Psoas muscle (tissue), 8 donors: ENCODE data around the gene MNS1. TPM values are rescaled to one million over a fixed set of nuclear protein-coding genes. Genes with fewer than 3 reads are reported as not detected.

Experiments used
- ATAC-seq, 4 donors: fragments of 200-7000 bp; cut with Tn5 transposase; one replicate each; pipeline ENCODE4 v1.9.1; 2020; ENCODE audit warnings: moderate library complexity in 3 of 4, mild to moderate bottlenecking in 2 of 4
- DNase-seq, 2 donors: peaks; one replicate each; pipeline ENCODE4 v3.0.0-alpha.2; 2020
- H3K27ac ChIP-seq: fragments of 200-600 bp; one replicate; pipeline ENCODE4 v1.8.0; 2022
- H3K27me3 ChIP-seq, 3 donors: fragments of 200-600 bp in 1 of 3; one replicate each; pipeline versions ENCODE4 v1.6.1 to v1.8.0; 2013 to 2022; ENCODE audit warnings: low read length in 2 of 3, mild to moderate bottlenecking in 2 of 3, moderate library complexity in 1 of 3; ENCODE audit not compliant: insufficient read depth in 3 of 3
- H3K36me3 ChIP-seq, 2 donors: fragments of 200-600 bp in 1 of 2; one replicate each; pipeline versions ENCODE4 v1.6.1 to v1.8.0; 2013 to 2022; ENCODE audit warnings: low read depth in 1 of 2, mild to moderate bottlenecking in 1 of 2, moderate library complexity in 1 of 2; ENCODE audit not compliant: insufficient read depth in 1 of 2
- H3K4me1 ChIP-seq: fragments of 200-600 bp; one replicate; pipeline ENCODE4 v1.8.0; 2022
- H3K4me3 ChIP-seq: fragments of 200-600 bp; one replicate; pipeline ENCODE4 v1.8.0; 2022; ENCODE audit warnings: mild to moderate bottlenecking
- H3K9me3 ChIP-seq: fragments of 200-600 bp; one replicate; pipeline ENCODE4 v1.8.0; 2022
- WGBS, 3 donors: extraction: QIAGEN DNeasy Blood & Tissue Kit; methylation state at CpG; one replicate each; pipeline versions ENCODE4 v1.1.6 to v1.1.7; 2013; 5-methylcytosine and 5-hydroxymethylcytosine counted together
- intact Hi-C, 2 donors: fragments of 100-400 bp; cut with DNase I; formaldehyde crosslinking; loops; one replicate each; pipeline versions ENCODE4 v1.11.0 to v1.14.2; 2022
- polyA plus RNA-seq, 3 donors: library from polyadenylated mRNA; stranded (reverse); fragments of 200-250 nt; gene quantifications; one replicate each; pipeline ENCODE4 v1.2.3, GENCODE V29; 2013
- total RNA-seq, 4 donors: library from RNA; stranded (reverse); fragmentation: NEBNext Ultra II Directional in 2 of 4; extraction: Animal tissue kit (Norgen Biotek cat#: 25700) in 2 of 4; gene quantifications; one replicate each; pipeline versions ENCODE4 v1.2.1 to v1.2.4, GENCODE V29; 2021 to 2023
- TF ChIP-seq, protein P1 (sequence below): fragments of 200-600 bp; IDR thresholded peaks from one replicate; pipeline ENCODE4 v1.8.0; 2022; ENCODE audit warnings: antibody characterized with exemption
- donor health status: healthy with polysubstance abuse.
- donor health status: DM: no; HTN: no; CAD: no; lungs with moderate emphysema.
- donor health status: Bipolar disorder and iron deficiency.
- donor health status: healthy.
- donor health status: DM: yes; HTN: yes; CAD: no.
- donor health status: DM: no; HTN: no; CAD: no.
- donor health status: DM: no; HTN: no; CAD: no.
- donor health status: DM: yes; HTN: yes; CAD: no.

Gene MNS1
- total and polyA plus RNA-seq, 7 donors: 0.40 to 1.8 (median 0.99) TPM

DNA sequence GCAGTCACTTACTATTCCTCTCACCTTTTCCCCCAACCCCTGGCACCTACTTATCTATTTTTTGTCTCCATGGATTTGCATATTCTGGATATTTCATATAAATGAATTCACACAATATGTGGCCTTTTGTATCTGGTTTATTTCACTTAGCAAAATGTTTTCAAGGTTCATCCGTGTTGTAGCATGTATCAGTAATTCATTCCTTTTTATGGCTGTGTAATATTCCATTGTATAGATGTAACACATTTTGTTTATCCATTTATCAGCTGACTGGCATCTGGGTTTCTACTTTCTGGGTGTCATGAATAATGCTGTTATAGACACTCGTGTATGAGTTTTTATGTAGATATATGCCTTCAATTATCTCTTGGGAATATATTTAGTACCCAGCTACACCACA, 5.8 kb downstream of the MNS1 start:
- H3K36me3 ChIP-seq: no peaks in the 10 kb centered on the region
- WGBS, 3 donors: 95 to 99% (median 96%) methylated on average over 2 of the region's 2 CpGs
- no peak overlapping the region for H3K4me3 ChIP-seq
- TF ChIP-seq, protein P1, sequence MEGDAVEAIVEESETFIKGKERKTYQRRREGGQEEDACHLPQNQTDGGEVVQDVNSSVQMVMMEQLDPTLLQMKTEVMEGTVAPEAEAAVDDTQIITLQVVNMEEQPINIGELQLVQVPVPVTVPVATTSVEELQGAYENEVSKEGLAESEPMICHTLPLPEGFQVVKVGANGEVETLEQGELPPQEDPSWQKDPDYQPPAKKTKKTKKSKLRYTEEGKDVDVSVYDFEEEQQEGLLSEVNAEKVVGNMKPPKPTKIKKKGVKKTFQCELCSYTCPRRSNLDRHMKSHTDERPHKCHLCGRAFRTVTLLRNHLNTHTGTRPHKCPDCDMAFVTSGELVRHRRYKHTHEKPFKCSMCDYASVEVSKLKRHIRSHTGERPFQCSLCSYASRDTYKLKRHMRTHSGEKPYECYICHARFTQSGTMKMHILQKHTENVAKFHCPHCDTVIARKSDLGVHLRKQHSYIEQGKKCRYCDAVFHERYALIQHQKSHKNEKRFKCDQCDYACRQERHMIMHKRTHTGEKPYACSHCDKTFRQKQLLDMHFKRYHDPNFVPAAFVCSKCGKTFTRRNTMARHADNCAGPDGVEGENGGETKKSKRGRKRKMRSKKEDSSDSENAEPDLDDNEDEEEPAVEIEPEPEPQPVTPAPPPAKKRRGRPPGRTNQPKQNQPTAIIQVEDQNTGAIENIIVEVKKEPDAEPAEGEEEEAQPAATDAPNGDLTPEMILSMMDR: no peak
- no peaks in the 10 kb centered on the region for H3K9me3 ChIP-seq
- no peak overlapping the region for H3K27ac ChIP-seq
- intact Hi-C loops: no loop called here
- H3K4me1 ChIP-seq: no peaks in the 10 kb centered on the region
- no peak for ATAC-seq
- DNase-seq: no peak
- H3K27me3 ChIP-seq: no peaks in the 10 kb centered on the region

DNA sequence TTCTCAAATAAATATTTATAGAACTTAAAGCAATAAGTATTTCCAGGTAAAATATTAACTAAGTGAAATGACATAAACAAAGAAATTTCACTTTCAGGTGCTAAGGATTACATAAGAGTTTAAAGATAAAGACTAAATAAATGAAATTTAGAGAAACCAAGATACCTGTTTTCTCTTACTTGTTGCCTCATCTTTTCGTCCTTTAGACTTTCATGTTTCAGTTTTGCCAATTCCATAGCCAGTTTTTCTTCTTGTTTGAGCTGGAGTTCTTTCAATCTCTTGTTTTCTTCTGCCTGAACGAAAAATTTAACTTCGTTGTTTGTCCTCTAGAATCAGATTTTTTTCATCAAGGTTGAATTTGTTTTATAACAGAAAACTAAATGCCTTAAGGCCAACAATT, 8.7 kb downstream of the MNS1 start:
- ATAC-seq: no peak

DNA sequence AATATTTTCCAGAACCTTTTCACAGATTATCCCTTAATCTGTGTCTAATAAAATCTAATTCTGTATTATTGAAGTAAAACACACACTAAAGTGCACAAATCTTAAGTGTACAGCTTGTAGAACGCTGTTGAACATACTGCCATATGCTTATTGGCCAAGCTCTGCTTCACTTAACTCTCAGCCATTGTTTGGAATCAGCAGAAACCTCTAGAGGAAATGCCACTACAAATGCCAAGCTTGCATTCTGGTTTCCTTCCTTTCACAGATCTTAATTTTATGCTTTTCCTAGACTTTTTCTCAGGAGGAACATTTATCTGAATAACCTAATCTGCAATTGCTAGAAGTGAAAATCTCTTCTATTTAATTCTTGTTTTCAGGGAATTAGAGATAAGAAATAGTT, 10.1 kb downstream of the MNS1 start:
- no peaks in the 10 kb centered on the region for H3K36me3 ChIP-seq
- ATAC-seq (no peak), DNase-seq (no peak)
- no peaks in the 10 kb centered on the region for H3K4me1 ChIP-seq
- TF ChIP-seq, protein P1: no peak
- no peaks in the 10 kb centered on the region for H3K9me3 ChIP-seq
- H3K27me3 ChIP-seq: no peaks in the 10 kb centered on the region
- intact Hi-C loops: no loop called here
- 40 to 56% (median 42%) methylated on average over 1 of the region's 1 CpG for WGBS, 3 donors
- no peak overlapping the region for H3K27ac ChIP-seq
- no peak overlapping the region for H3K4me3 ChIP-seq

More for the DNA sequence above, 8.7 kb downstream of the MNS1 start:
- H3K36me3 ChIP-seq: no peaks in the 10 kb centered on the region
- TF ChIP-seq, protein P1: no peak
- no peaks in the 10 kb centered on the region for H3K27me3 ChIP-seq
- intact Hi-C loops: no loop called here
- H3K9me3 ChIP-seq: no peaks in the 10 kb centered on the region
- no peaks in the 10 kb centered on the region for H3K4me1 ChIP-seq
- no peak overlapping the region for H3K4me3 ChIP-seq
- H3K27ac ChIP-seq: no peak overlapping the region
- WGBS, 3 donors: 87 to 93% (median 93%) methylated on average over 3 of the region's 3 CpGs
- DNase-seq: no peak

DNA sequence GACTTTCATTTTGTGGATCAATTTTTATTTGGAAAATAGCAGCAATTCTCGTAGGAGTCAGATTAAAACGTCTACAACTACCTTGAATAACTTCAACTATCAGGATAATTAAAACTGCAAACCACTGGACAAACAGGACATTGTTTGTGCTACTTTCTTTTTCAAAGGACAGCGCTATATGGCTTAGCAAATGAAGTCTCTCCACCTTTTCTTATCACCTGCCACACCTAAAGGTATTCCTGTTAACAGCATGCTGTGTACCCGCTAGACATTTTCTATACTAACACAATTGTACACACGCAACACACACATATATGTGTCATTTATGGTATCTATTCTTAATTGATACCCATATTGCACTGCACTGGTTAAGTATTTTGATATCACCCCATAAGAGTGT, 19.2 kb downstream of the MNS1 start:
- ATAC-seq (no peak), DNase-seq (no peak)
- TF ChIP-seq, protein P1: no peak
- H3K36me3 ChIP-seq: no peaks in the 10 kb centered on the region
- no peaks in the 10 kb centered on the region for H3K4me1 ChIP-seq
- H3K4me3 ChIP-seq: no peak overlapping the region
- H3K9me3 ChIP-seq: no peaks in the 10 kb centered on the region
- H3K27ac ChIP-seq: no peak overlapping the region
- intact Hi-C loops: no loop called here
- H3K27me3 ChIP-seq: no peaks in the 10 kb centered on the region
- 93 to 94% (median 93%) methylated on average over 5 of the region's 5 CpGs for WGBS, 3 donors

DNA sequence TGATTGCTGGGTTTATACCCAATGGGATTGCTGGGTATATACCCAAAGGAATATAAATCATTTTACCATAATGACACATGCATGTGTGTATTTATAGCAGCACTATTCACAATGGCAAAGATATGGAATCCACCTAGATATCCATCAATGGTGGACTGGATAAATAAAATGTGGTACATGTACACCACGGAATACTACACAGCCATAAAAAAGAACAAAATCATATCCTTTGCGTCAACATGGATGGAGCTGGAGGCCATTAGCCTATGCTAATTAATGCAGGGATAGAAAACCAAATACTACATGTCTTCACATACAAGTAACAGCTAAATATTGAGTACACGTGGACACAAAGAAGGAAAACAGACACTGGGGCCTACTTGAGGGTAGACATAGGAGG, 22.6 kb downstream of the MNS1 start:
- Histone ChIP-seq H3K27ac (no peak overlapping the region), H3K27me3 (no peaks in the 10 kb centered on the region), H3K4me3 (no peak overlapping the region), H3K36me3 (no peaks in the 10 kb centered on the region), H3K9me3 (no peaks in the 10 kb centered on the region), H3K4me1 (no peaks in the 10 kb centered on the region)
- 97 to 99% (median 99%) methylated on average over 3 of the region's 3 CpGs for WGBS, 3 donors
- ATAC-seq (no peak), DNase-seq (no peak)
- intact Hi-C loops: no loop called here
- TF ChIP-seq, protein P1: no peak
